Measurements from ENCODE around the gene RPS5. TPM values are rescaled to one million over a fixed set of nuclear protein-coding genes. Genes with fewer than 3 reads are reported as not detected.

The RPS5 gene
- total and polyA plus RNA-seq, 9 of the 15 experiments (the other 6 are each of a cell fraction or from before 2014, with no cell fraction given): 1,228 to 3,570 (median 2,484) TPM

DNA sequence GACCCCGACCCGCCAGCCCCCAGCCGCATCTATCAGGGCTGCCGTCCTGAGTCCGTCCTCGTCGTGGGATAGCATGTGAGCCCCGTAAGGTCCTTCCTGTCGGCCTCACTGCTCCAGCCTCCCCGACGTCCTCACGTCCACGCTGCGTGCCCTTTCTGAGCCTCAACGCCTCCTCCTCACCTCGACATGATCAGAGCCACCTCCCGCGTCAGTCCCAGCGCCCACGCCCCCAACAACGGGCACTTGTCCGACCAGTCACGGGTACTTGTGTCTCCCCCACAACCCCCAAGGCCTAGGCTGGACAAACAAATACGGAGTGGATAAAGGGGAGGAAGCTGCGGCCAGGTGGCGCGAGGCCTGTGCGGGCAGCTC lies 25.2 kb upstream of the RPS5 start (continued):
- TF ChIP-seq TGIF2 (CRISPR knock-in tag; IDR thresholded peaks at IDR 0.05) (no peak), ZNF12 (CRISPR knock-in tag; IDR thresholded peaks at IDR 0.05) (peak; percentile 71), FOXJ2 (tag; IDR thresholded peaks at IDR 0.05) (0 out of 2 replicates have a peak, but pooled peaks have one; percentile 22), TRIM24 (IDR thresholded peaks at IDR 0.05) (peak in 1 of 2 experiments; percentile 10; a peak in 1 of 4 replicates), SNRNP70 (optimal IDR thresholded peaks at IDR 0.05; ENCODE audit: low read depth, low read length) (no peak), GTF2A2 (tag; IDR thresholded peaks at IDR 0.05) (peak; percentile 59), CREBBP (IDR thresholded peaks at IDR 0.05; ENCODE audit: low read depth, low read length) (no peak), L3MBTL2 (IDR thresholded peaks at IDR 0.05) (peak; percentile 73), ZC3H4 (CRISPR knock-in tag; IDR thresholded peaks at IDR 0.05; ENCODE audit: borderline replicate concordance) (peak; percentile 99), ZNF668 (CRISPR knock-in tag; IDR thresholded peaks at IDR 0.05) (no peak), ZNF778 (CRISPR knock-in tag; IDR thresholded peaks at IDR 0.05) (no peak), RB1 (IDR thresholded peaks at IDR 0.05; ENCODE audit: low read depth) (no peak), SAFB2 (IDR thresholded peaks at IDR 0.05; ENCODE audit: borderline replicate concordance, low read depth, low read length, severe bottlenecking) (no peak), NR2C2 (CRISPR knock-in tag; IDR thresholded peaks at IDR 0.05) (peak; percentile 31; the same call in 1 of the 2 replicates), NR2C2 (tag; IDR thresholded peaks at IDR 0.05) (no peak), DACH1 (IDR thresholded peaks at IDR 0.05; ENCODE audit: partially characterized antibody) (peak; percentile 15), STAT5A (IDR thresholded peaks at IDR 0.05; ENCODE audit: borderline replicate concordance, low read length) (no peak), ZNF444 (CRISPR knock-in tag; IDR thresholded peaks at IDR 0.05) (no peak)
- TF ChIP-seq, protein P1, sequence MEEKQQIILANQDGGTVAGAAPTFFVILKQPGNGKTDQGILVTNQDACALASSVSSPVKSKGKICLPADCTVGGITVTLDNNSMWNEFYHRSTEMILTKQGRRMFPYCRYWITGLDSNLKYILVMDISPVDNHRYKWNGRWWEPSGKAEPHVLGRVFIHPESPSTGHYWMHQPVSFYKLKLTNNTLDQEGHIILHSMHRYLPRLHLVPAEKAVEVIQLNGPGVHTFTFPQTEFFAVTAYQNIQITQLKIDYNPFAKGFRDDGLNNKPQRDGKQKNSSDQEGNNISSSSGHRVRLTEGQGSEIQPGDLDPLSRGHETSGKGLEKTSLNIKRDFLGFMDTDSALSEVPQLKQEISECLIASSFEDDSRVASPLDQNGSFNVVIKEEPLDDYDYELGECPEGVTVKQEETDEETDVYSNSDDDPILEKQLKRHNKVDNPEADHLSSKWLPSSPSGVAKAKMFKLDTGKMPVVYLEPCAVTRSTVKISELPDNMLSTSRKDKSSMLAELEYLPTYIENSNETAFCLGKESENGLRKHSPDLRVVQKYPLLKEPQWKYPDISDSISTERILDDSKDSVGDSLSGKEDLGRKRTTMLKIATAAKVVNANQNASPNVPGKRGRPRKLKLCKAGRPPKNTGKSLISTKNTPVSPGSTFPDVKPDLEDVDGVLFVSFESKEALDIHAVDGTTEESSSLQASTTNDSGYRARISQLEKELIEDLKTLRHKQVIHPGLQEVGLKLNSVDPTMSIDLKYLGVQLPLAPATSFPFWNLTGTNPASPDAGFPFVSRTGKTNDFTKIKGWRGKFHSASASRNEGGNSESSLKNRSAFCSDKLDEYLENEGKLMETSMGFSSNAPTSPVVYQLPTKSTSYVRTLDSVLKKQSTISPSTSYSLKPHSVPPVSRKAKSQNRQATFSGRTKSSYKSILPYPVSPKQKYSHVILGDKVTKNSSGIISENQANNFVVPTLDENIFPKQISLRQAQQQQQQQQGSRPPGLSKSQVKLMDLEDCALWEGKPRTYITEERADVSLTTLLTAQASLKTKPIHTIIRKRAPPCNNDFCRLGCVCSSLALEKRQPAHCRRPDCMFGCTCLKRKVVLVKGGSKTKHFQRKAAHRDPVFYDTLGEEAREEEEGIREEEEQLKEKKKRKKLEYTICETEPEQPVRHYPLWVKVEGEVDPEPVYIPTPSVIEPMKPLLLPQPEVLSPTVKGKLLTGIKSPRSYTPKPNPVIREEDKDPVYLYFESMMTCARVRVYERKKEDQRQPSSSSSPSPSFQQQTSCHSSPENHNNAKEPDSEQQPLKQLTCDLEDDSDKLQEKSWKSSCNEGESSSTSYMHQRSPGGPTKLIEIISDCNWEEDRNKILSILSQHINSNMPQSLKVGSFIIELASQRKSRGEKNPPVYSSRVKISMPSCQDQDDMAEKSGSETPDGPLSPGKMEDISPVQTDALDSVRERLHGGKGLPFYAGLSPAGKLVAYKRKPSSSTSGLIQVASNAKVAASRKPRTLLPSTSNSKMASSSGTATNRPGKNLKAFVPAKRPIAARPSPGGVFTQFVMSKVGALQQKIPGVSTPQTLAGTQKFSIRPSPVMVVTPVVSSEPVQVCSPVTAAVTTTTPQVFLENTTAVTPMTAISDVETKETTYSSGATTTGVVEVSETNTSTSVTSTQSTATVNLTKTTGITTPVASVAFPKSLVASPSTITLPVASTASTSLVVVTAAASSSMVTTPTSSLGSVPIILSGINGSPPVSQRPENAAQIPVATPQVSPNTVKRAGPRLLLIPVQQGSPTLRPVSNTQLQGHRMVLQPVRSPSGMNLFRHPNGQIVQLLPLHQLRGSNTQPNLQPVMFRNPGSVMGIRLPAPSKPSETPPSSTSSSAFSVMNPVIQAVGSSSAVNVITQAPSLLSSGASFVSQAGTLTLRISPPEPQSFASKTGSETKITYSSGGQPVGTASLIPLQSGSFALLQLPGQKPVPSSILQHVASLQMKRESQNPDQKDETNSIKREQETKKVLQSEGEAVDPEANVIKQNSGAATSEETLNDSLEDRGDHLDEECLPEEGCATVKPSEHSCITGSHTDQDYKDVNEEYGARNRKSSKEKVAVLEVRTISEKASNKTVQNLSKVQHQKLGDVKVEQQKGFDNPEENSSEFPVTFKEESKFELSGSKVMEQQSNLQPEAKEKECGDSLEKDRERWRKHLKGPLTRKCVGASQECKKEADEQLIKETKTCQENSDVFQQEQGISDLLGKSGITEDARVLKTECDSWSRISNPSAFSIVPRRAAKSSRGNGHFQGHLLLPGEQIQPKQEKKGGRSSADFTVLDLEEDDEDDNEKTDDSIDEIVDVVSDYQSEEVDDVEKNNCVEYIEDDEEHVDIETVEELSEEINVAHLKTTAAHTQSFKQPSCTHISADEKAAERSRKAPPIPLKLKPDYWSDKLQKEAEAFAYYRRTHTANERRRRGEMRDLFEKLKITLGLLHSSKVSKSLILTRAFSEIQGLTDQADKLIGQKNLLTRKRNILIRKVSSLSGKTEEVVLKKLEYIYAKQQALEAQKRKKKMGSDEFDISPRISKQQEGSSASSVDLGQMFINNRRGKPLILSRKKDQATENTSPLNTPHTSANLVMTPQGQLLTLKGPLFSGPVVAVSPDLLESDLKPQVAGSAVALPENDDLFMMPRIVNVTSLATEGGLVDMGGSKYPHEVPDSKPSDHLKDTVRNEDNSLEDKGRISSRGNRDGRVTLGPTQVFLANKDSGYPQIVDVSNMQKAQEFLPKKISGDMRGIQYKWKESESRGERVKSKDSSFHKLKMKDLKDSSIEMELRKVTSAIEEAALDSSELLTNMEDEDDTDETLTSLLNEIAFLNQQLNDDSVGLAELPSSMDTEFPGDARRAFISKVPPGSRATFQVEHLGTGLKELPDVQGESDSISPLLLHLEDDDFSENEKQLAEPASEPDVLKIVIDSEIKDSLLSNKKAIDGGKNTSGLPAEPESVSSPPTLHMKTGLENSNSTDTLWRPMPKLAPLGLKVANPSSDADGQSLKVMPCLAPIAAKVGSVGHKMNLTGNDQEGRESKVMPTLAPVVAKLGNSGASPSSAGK (IDR thresholded peaks at IDR 0.05): peak; percentile 89
- TF ChIP-seq, protein P2, sequence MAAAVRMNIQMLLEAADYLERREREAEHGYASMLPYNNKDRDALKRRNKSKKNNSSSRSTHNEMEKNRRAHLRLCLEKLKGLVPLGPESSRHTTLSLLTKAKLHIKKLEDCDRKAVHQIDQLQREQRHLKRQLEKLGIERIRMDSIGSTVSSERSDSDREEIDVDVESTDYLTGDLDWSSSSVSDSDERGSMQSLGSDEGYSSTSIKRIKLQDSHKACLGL (CRISPR knock-in tag; IDR thresholded peaks at IDR 0.05; ENCODE audit: borderline replicate concordance, poor library complexity, severe bottlenecking): no peak
